Dermis microvascular lymphatic vessel endothelial cell (primary cell): ENCODE data around the gene RIMS3. TPM values are rescaled to one million over a fixed set of nuclear protein-coding genes. Genes with fewer than 3 reads are reported as not detected.
"Not testable (repeated sequence)": the region's sequence is repeated elsewhere in the genome, so short reads cannot be mapped to it uniquely, and the experiment has no call there.

Experiments used
- DNase-seq, 2 donors: peaks; one replicate each; pipeline versions ENCODE4 v3.0.0 to v3.0.0-alpha.2; 2010; ENCODE audit warnings: low read depth in 2 of 2
- total RNA-seq: library from RNA; depleted of rRNA; stranded (reverse); fragments of >200 nt; gene quantifications from 2 replicates; pipeline ENCODE4 v1.2.1, GENCODE V29; 2014

The RIMS3 gene
- total RNA-seq, 1 donor from 2014 or later = 0.39 TPM

- no peak for DNase-seq
Measured at GRCh38 chr1:40633523-40633922, 32.0 kb downstream of the RIMS3 start.

DNA sequence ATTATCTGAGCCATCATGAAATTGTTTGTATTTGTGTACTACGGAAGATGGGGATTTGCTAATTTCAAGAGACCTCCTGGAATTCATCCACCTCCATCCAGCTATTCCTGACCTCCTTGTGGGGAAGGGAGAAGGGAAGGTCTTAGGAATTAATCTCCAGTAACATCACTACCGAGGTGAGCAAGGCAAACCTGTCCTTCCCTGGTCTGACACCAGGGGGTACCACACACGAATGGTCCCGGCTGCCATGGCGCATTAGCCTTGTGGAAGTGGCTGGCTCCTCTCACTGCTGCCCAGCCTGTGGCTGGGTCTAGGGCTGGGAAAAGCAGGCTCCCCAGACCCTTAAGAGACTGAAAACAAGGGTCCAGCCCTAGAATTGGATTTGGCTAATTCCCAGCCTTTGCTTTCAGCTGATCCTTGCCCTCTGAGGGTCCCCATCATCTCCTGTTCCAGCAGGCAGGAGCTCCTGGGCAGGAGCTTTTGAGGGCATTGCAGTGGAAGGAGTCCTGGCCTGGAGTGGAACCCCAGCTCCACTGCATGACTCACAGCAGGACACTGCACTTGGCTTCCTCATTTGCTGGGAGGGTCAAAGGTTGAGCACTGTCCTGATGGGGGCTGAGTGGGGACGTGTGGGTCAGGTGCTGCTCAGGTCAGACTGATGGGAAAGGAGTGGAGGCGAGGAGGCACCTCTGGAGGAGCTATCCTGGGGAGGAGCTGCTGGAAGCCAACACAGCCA lies 34.8 kb downstream of the RIMS3 start:
- peak; percentile 22 to 52 for DNase-seq

DNA sequence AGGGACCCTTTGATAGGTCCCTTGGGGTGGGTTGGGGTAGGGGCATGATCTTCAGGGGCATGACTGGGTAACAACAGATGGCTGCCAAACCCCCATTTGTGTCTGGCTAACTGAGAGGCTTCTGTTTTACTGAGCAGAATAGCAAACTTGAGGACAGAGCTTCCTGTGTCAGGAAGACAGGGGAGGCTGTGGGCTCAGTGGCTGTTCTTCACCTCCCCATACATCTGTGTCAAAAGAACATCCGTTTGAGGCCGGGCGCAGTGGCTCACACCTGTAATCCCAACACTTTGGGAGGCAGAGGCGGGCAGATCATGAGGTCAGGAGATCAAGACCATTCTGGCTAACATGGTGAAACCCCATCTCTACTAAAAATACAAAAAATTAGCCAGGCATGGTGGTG lies 35.9 kb downstream of the RIMS3 start:
- DNase-seq = not testable (repeated sequence)

DNA sequence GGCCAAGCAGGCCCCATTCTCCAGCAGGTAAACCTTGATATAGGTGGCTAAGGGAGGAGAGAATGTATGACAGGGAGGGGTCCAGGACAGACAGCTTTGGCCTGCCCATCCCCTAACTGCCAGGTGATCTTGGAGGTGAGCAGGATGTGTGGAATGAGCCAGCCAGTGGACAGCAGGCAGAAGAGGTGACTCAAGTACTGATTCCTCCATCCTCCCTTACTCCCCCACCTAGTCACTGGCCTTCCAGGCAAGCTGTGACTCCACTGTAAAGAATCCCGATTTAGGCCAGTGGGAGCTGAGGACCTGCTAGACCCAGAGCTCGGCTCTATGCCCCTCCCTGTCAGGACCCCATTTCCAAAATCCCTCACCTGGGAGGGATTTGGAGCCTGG lies 36.6 kb downstream of the RIMS3 start:
- DNase-seq = no peak

- DNase-seq = no peak
Measured at GRCh38 chr1:40627987-40628902, 37.2 kb downstream of the RIMS3 start.

GRCh38 chr1:40626383-40626770 lies 39.1 kb downstream of the RIMS3 start:
- no peak for DNase-seq

- DNase-seq = no peak
Measured at GRCh38 chr1:40625476-40626382, 39.8 kb downstream of the RIMS3 start.

GRCh38 chr1:40625076-40625475 lies 40.4 kb downstream of the RIMS3 start:
- peak in 1 of 2 donors; percentile 22 for DNase-seq

DNA sequence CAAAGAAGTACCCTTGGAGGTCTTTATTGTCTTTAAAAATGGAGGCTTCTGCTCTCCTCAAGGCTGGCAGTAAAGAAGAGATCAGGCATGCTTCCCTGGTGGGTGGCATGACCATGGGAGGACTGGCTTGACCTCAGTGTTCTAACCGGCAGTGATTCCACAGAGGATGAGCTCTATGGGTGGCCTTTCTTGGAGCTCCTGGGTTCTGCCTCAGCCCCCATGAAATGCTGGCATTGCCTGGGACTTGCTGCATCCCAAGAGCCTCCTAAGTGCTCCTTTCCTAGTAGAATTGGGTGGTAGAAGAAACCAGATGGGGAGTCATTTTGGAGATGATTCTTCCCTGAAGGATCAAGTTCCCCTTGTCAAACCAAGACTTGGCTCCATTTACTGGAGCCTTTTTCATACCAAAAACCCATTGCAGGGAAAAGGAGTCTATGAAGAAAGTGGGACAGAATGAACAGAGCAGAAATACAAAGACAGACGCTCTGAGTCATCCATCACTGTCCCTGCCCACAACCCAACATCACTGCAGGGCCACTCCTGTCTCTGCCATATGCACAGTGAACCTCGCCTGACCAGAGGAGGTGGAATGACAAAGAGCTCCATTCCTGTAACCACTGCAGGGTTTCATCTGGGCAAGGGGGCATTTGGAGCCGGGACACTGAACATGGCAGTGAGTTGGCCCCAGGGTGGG lies 42.4 kb downstream of the RIMS3 start:
- DNase-seq = no peak

DNA sequence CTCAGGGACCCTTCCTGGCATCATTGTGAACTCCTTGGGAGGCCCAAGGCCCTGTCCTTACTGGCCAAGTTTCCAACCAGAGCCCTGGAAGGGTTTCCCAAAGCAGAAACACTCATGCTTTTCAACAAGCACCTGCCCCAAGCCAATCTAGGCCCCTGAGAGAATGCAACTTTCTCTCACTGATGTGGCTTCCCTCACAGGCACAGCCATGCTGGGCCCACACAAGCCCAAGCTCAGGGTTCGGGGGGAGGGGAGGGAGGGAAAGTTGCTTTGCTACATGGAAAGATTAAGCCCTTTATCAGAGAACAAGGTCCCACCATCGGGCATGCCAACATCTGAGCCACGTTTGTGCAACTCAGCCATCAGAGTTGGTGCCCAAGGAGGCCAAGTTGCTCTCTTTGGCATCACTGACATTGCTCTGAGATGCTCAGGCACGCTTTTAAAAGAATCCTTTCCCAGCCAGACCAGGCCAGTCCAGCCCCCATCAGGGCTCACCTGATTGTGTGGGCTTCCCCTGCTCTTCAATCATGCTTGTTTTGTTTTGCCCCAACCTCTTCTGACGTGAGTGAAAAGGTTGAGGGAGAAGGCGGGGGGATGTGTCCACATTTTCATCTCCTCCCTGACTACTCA lies 43.5 kb downstream of the RIMS3 start:
- no peak for DNase-seq

- no peak for DNase-seq
Measured at GRCh38 chr1:40620586-40621210, 44.8 kb downstream of the RIMS3 start.

- no peak for DNase-seq
Measured at GRCh38 chr1:40620150-40620549, 45.3 kb downstream of the RIMS3 start.

- no peak for DNase-seq
Measured at GRCh38 chr1:40618108-40618507, 47.4 kb downstream of the RIMS3 start.

DNA sequence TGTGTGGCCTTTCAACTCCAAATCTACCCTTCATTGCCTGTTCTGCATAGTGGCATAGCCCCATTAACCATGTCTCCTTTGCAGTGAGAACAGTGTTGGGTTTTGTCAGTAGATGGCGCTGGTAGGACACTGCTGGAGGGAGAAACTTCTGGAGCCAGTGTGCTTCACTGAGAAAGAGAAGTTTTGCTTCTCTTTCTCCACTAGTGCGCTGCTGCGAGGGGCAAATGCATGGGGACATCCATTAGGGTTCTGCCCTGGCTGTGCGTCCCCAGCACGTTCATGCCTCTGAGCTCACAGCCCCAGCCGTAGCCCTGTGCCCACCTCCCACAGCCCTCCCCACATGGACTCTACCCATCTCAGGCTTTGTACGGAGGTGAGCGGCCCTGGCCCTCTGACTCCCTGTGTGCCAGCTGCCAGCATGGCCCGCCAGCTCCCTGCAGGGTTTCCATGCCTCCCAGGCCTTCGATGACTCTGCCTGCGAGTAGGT lies 53.1 kb downstream of the RIMS3 start:
- peak; percentile 55 to 66 for DNase-seq

DNA sequence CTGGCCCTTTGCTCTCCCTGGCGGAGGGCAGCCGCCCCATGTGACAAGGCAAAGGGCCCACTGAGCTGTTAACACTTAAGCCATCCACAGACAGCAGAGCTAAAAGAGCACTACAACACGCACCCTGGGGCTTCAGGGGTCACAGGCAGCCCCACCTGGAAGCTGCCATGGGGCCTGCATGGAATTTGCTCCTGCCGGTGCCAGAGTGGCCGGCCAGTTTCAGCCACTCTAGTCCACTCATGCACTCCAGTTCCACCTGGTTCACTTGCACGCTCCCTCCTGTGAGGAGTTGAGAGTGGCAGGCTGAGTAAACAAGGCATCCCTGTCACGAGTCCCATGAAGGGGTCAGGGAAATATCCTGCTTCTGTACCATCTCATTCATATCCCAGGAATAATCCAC lies 55.3 kb downstream of the RIMS3 start:
- no peak for DNase-seq

GRCh38 chr1:40607921-40608320 lies 57.6 kb downstream of the RIMS3 start:
- no peak for DNase-seq

DNA sequence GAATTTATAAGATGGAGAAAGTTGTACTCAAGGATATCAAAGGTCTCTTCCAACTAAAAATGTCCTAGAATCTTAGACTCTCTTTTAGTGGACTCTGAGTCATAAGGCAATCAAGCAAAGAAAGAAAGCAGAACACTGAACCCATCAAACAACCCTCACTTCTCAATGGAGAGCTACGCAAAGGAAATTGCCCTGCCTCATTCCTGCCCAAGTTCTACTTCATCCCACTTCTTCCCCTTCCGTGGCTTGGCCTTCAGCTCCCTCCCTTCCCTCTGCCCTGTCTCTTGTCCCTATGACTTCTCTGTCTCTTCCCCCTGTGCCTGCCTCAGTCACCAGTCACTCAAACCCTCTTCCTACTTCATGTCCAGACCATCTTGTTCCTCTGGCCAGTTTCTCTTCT lies 58.5 kb downstream of the RIMS3 start:
- no peak for DNase-seq

DNA sequence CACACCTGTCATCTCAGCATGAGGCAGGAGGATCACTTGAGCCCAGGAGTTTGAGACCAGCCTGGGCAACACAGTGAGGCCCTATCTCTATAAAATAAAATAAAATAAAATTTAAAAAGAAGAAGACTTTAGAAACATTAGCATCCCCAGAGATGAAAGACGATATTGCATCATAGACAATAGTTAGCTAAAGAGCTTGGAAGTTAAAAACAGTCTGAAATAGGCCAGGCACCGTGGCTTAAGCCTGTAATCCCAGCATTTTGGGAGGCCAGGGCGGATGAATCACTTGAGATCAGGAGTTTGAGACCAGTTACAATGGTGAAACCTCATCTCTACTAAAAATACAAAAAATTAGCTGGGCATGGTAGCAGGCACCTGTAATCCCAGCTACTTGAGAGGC lies 59.3 kb downstream of the RIMS3 start:
- DNase-seq = no peak

DNA sequence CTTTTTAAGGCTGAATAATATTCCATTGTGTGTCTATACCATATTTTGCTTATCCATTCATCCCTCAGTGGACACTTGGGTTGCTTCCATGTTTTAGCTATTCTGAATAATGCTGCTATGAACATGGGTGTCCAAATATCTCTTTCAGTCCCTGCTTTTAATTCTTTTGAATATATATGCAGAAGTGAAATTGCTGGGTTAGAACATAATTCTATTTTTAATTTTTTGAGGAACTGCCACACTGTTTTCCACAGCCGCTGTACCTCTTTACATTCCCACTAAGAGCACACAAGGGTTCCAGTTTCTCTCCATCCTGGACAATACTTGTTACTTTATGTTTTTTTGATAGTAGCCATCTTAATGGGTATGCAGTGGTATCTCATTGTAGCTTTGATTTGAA lies 65.6 kb downstream of the RIMS3 start:
- DNase-seq = no peak

DNA sequence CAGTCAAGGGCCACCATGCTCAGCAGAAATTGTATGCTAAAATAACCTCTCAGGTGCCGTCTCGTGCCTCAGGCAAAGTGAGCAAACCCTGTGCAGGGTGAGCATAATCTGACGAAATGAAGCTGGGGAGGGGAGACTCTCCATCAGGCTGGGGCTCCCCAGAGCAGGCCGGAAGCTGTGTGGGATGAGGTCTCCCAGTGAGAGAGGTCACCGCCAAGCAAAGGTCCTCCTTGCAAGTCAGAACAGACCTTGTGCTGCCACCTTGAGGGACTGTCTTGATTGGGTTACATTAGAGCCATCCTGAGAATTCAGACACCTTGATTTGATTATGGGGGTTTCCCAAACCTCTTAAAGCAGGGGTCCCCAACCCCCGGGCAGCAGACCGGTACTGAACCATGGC lies 69.9 kb downstream of the RIMS3 start:
- no peak for DNase-seq
